MM.1S (cell line): ENCODE results near the gene SOX13.

Experiments
- EZH2 ChIP-seq: fragments of 300-600 bp; sonication (generic); optimal IDR thresholded peaks from 2 replicates; pipeline ENCODE3; 2017; ENCODE audit warnings: low read depth, mild to moderate bottlenecking, antibody characterized with exemption, low read length, mixed read lengths
- EZH2phosphoT487 ChIP-seq: fragments of 300-600 bp; sonication (generic); IDR thresholded peaks from 2 replicates; pipeline ENCODE4 v1.6.1; 2018; ENCODE audit warnings: antibody characterized with exemption, low read length
- TF ChIP-seq, protein P1 (sequence below): fragments of 300-600 bp; sonication (generic); IDR thresholded peaks from 2 replicates; pipeline ENCODE4 v1.5.1; 2016; ENCODE audit warnings: antibody characterized with exemption, low read length, mixed read lengths

GRCh38 chr1:204094856-204095634, 22.1 kb downstream of the SOX13 start:
- TF ChIP-seq, protein P1, sequence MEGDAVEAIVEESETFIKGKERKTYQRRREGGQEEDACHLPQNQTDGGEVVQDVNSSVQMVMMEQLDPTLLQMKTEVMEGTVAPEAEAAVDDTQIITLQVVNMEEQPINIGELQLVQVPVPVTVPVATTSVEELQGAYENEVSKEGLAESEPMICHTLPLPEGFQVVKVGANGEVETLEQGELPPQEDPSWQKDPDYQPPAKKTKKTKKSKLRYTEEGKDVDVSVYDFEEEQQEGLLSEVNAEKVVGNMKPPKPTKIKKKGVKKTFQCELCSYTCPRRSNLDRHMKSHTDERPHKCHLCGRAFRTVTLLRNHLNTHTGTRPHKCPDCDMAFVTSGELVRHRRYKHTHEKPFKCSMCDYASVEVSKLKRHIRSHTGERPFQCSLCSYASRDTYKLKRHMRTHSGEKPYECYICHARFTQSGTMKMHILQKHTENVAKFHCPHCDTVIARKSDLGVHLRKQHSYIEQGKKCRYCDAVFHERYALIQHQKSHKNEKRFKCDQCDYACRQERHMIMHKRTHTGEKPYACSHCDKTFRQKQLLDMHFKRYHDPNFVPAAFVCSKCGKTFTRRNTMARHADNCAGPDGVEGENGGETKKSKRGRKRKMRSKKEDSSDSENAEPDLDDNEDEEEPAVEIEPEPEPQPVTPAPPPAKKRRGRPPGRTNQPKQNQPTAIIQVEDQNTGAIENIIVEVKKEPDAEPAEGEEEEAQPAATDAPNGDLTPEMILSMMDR, result no peak
- TF ChIP-seq EZH2 (no peak), EZH2phosphoT487 (no peak)
